ENCODE measurements around the gene GRAP.

- TF ChIP-seq CTCF (IDR thresholded peaks at IDR 0.05), result no peak
- TF ChIP-seq POLR2AphosphoS5 (IDR thresholded peaks at IDR 0.05), result no peak
Measured at GRCh38 chr17:18976201-18976600, 70.6 kb downstream of the GRAP start.

Data from prostate gland (tissue), 2 donors.